ENCODE results near the gene STUM.

The STUM gene

GRCh38 chr1:226642421-226642820, 93.9 kb downstream of the STUM start:
- no peak for DNase-seq
- in situ Hi-C loops (cut with MboI; ENCODE audit: low pct_unique_long_range_greater_than_20kb, low sequenced_read_pairs): no loop called here

DNA sequence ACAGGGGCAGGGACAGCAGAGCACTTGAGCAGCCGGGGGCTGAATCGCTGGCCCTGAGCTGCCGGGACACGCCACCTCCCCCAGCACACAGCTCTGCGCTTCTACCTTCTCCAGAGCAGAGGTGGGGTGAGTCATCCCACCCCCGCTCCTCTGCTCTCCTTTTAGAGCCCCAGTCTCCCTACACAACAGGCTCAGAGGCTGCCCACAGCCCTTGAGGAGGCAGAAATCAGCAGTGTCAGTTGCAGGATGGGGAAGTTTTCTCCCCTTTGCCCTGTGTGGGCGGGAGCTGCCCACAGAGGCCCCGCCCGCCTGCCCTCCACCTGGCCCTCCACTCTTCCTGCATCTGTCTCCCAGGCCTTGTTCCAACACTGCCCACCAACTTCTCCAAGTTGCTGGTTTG, 94.6 kb downstream of the STUM start:
- peak; percentile 96 for DNase-seq
- in situ Hi-C loops (cut with MboI; ENCODE audit: low pct_unique_long_range_greater_than_20kb, low sequenced_read_pairs): no loop called here

DNA sequence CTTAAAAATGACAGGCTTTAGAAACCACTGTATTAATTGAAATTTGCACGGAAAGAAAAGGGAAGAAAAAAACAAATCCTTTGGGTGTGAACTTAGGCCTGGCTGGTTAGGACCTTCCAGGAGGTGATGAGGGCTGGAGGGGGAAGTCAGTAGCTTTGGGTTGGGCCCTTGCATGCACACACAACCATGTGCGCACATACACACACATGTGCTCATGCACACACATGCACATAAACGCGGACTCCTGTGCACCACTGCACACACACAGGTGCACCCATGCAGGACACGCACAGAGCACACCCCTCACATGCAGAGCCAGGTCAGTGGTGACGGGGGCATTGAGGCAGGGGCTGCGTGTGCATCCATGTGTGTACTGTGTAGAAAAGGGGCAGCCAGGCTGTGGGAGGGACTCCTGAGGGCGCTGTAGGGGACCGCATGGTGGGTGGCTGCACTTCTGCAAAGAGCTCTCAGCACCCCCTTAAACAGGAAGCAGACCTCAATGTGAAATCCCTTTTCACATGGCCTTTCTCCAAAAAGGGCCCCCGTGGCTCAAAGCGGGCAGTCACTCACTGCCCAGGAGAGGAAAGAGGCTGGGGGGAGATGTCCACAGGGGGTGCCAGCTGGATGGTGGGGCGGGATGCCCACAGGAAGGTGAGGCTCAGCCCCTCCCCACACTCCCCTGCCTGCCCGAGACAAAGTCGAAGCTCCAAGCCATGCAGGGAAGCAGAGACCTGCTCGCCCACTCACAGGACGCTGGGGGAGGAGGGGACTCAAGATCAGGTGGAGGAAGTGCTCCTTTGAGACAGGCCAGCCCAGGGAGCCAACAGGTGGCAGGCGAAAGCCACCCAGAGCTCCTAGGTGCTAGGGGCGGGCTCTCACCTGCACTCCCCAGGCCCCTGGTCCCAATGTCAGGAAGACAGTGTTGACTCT, 95.3 kb downstream of the STUM start:
- DNase-seq: peak; percentile 87
- in situ Hi-C loops (cut with MboI; ENCODE audit: low pct_unique_long_range_greater_than_20kb, low sequenced_read_pairs): no loop called here

GRCh38 chr1:226644541-226645176, 96.1 kb downstream of the STUM start:
- in situ Hi-C loops (cut with MboI; ENCODE audit: low pct_unique_long_range_greater_than_20kb, low sequenced_read_pairs): no loop called here
- DNase-seq: no peak

- in situ Hi-C loops (cut with MboI; ENCODE audit: low pct_unique_long_range_greater_than_20kb, low sequenced_read_pairs): no loop called here
- DNase-seq: no peak
These were observed 96.9 kb downstream of the STUM start for GRCh38 chr1:226645279-226645976.

DNA sequence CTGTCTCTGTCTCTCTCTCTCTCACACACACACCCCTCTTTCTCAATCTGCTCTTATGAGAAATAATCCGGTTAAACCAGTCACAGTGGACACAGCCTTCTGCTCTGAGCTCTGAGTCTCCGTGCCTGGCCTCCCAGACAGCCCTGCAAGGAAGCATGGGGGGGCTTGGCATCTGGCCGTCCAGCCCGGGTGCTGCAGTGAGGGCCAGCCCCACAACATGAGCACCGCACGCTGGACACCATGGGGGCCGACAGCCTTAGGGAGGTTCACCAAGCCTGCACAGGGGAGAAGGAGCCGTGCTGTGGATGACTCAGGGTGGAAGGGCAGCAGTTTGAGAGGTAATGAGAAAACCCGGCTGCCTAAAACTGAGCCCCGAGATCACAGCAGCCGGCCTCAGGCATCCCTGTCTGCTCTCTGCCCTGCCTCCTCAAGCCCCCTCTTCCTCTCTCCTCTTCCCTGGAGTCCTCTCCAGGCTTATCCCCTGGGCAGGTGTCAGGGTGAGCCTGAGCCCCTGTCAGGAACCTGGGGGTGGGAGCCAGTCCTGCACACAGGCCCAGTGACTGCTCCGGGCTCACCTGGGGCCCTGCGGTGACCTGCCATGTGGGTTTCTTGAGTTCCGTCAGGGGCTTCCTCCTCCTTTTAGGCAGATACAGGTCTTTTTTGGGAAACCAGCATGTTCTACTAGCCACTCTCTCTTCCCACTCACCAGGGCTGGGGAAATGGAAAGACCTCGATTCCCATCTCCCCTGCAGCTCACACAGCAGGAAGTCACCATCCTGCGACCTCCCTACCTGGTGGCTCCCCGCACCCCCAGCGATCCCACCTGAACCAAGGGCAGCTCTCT, 97.7 kb downstream of the STUM start:
- in situ Hi-C loops (cut with MboI; ENCODE audit: low pct_unique_long_range_greater_than_20kb, low sequenced_read_pairs): no loop called here
- no peak for DNase-seq

DNA sequence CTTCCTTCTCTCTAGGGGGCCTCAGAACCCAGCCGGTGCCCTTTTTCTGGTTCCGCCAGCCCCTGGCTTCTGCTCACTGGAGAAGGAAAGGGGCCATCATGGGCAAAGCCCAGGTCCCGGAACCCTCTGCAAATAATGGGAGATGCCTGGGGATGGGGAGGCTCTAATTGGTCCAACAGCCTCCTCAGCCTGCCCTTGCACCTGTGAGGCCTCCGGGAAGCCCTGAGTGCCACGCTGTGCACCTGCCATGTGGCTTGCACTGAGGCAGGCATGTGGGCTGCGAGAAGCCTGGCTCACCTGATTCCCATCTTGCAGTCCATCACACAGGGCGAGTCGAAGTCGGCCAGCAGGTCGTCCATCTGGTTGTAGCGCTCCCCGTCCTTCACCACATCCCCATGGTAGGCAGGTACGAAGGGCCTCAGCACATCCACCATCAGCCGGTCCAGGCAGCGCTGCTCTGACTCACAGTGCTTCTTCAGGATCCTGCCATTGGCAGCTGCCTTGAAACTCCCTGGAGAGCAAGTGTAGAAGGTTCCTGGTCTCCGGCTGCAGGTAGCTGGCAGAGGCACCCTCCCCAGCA, 98.4 kb downstream of the STUM start:
- no peak for DNase-seq
- in situ Hi-C loops (cut with MboI; ENCODE audit: low pct_unique_long_range_greater_than_20kb, low sequenced_read_pairs): no loop called here

- in situ Hi-C loops (cut with MboI; ENCODE audit: low pct_unique_long_range_greater_than_20kb, low sequenced_read_pairs): no loop called here
- DNase-seq: no peak
These were observed 99.2 kb downstream of the STUM start for GRCh38 chr1:226647719-226648118.

DNA sequence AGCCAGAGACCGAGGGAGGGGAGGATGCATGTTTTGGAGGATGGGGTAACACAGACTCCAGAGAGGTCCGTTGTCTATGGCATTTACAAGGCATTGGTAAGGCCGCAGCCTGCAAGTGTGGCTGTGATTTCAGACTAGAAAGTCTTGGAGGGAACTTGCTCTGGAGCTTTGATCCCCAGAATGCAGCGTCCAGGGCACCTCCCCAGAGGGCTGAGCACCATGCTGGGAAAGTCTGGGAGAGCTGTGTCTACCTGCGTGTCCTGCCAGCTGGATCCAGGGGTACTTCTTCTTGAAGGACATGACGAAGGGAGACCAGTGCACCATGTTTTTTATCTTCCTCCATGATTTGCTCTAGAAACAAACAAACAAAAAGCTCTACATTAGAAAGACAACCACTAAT, 99.9 kb downstream of the STUM start:
- no peak for DNase-seq
- in situ Hi-C loops (cut with MboI; ENCODE audit: low pct_unique_long_range_greater_than_20kb, low sequenced_read_pairs): no loop called here

DNA sequence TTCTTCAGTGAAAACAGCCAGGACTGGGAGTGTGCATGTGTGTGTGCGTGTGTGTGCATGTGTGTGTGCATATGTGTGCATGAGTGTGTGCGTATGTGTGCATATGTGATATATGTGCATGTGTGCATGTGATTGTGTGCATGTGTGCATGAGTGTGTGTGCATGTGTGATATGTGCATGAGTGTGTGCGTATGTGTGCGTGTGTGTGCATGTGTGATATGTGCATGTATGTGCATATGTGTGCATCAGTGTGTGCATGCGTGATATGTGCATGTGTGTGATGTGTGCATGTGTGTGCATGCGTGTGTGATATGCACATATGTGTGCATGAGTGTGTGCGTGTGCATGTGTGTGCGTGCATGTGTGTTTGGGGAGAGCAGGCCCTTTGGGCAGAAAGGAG, 100.7 kb downstream of the STUM start:
- in situ Hi-C loops (cut with MboI; ENCODE audit: low pct_unique_long_range_greater_than_20kb, low sequenced_read_pairs): no loop called here
- no peak for DNase-seq

- peak; percentile 47 for DNase-seq
- in situ Hi-C loops (cut with MboI; ENCODE audit: low pct_unique_long_range_greater_than_20kb, low sequenced_read_pairs): no loop called here
These were observed 101.2 kb downstream of the STUM start for GRCh38 chr1:226649780-226650179.

GRCh38 chr1:226650236-226650841, 101.8 kb downstream of the STUM start:
- DNase-seq: no peak
- in situ Hi-C loops (cut with MboI; ENCODE audit: low pct_unique_long_range_greater_than_20kb, low sequenced_read_pairs): no loop called here

DNA sequence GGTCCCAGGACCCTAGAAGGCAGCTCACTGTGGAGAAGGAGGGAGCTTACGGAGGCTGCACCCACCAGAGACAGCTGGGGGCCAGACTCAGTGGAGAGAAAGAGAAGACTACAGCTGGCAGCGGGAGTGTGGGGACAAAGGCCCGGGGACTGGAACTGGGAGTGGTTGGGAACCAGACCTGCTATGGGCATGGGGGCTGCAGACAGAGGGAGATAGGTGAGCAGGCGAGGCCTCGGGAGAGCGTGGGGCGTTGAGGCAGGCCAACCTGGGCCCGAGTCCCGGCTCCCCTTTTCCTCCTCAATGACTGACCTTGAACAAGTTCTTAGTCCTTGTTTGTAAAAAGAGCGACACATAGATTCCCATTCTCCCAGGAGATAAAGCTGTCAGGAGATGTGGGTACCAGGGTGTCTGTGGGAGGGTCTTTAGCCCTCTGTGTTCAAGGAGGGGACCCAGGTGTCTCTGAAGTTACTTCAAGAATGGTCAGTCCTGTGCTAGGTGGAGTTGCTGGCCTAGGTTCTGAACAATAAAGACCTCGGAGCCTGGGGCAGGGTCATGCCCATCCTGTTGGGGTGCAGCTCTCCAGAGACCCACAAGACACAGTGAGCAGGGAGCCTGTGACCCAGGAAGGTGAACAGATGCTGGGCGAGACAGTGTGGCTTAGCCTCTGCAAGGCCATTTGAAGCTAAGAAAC, 102.6 kb downstream of the STUM start:
- DNase-seq: no peak
- in situ Hi-C loops (cut with MboI; ENCODE audit: low pct_unique_long_range_greater_than_20kb, low sequenced_read_pairs): no loop called here

DNA sequence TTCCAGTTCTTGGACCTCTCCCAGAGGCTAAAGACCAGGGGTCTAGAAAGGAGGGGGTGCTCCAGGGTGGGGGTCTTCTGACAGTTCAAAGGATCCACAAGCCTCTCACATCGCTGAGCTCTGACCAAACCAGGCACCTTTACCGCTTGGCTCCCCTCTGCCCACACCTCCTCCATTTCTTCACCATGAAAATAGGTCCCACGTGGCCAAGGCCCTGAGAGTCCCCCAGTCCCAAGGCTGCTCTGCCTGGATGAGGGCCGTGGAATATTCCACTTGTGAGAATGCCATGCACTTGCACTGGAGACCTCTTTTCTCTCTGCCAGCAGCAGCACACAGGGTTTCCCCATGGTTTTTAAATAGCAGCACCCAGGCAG, 103.2 kb downstream of the STUM start:
- in situ Hi-C loops (cut with MboI; ENCODE audit: low pct_unique_long_range_greater_than_20kb, low sequenced_read_pairs): no loop called here
- DNase-seq: no peak

DNA sequence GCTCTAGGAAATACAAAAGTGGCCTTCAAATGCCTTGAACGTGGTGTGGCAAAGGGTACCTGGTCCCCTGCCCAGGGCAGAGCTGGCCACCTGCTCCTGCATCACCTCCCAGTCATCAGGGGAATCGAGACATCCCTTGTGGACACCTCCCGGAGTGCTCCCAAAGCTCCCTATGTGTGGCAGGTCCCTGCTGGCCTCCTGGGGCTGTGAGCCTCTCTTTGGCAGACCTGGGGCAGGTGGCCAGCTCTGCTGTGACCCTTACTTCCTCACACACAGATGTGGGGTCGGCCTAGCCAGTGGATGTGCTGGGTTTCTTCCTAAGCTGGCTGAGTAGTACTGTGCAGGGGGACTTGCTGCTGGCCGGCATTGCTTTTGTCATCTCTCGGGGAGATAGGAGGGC, 104.0 kb downstream of the STUM start:
- in situ Hi-C loops (cut with MboI; ENCODE audit: low pct_unique_long_range_greater_than_20kb, low sequenced_read_pairs): no loop called here
- no peak for DNase-seq

DNA sequence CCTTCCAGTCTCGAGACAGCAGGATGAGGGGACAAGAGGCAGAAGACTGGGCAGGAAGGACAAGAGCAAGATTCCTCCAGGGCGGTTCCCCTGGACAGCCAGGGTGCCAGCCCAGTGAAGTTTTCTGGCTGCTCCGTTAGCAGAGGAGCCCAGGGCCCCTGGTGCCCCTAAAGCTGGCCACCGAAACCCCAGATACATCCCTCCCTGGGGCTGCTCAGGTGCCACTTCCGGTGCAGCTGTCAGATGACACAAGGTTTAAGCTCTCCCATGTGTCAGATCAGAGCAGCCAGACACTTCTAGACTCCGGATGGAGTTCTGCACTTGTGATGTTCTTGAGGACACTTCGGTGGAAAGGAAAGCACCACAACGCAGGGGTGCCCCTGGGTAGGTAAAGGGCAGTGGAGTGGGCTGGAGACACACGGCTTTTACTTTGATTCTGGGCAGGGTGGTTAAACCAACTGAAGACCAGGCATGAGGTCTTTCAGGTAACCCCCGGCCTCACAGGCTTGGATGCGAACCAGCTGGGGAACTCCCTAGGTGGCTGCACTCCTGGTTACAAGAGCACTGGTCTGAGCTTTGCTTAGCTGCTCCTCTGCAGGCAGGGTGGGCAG, 104.9 kb downstream of the STUM start:
- no peak for DNase-seq
- in situ Hi-C loops (cut with MboI; ENCODE audit: low pct_unique_long_range_greater_than_20kb, low sequenced_read_pairs): no loop called here

- DNase-seq: no peak
- in situ Hi-C loops (cut with MboI; ENCODE audit: low pct_unique_long_range_greater_than_20kb, low sequenced_read_pairs): no loop called here
These were observed 105.6 kb downstream of the STUM start for GRCh38 chr1:226654046-226654667.

Data from KBM-7 (cell line).